ENCODE data around the gene PFN3.

Gene PFN3

GRCh38 chr5:177435847-177436536, 35.5 kb upstream of the PFN3 start:
- H3K4me3 ChIP-seq (ENCODE audit: control insufficient read depth, low read depth, low read length) = no peak overlapping the region
- no peak for DNase-seq (ENCODE audit: low read depth)
- no peak for TF ChIP-seq CTCF (IDR thresholded peaks at IDR 0.05; ENCODE audit: control insufficient read depth, insufficient read depth, low read depth, low read length, missing control alignments)

DNA sequence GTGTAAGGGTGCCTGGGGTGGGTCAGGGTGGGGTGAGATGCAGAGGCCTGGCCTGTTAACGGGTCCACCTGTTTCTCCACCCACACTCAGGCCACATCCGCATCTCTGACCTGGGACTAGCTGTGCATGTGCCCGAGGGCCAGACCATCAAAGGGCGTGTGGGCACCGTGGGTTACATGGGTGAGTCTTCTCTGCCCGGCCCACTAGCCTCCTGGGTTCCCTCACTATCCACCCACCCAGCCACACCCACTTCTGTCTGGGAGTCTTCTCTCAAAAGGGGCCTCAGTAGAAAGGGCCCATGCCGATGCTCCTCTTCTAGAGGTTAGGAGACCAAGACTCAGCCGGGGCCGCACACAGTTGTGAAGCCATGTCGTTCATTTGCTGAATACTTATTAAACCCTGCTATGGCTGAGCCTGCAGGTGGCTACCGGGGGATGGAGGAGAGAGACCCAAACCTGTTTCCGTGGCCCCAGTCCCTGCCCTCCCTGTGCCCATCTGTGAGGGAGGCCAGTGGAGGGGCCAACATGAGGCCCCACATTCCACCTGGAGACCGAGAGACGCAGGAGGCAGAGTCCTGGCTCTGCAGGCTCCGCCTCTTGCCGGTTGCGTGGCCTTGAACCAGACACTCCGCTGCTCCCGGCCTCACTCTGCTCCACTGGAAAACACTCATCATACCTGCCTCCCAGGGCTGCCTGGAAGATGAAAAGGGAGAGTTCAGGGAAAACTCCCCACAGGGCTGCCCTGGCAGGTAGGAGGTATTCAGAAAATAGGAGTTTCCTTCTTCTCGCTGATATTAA, 34.7 kb upstream of the PFN3 start:
- no peak overlapping the region for H3K4me3 ChIP-seq (ENCODE audit: control insufficient read depth, low read depth, low read length)
- no peak for TF ChIP-seq CTCF (IDR thresholded peaks at IDR 0.05; ENCODE audit: control insufficient read depth, insufficient read depth, low read depth, low read length, missing control alignments)

DNA sequence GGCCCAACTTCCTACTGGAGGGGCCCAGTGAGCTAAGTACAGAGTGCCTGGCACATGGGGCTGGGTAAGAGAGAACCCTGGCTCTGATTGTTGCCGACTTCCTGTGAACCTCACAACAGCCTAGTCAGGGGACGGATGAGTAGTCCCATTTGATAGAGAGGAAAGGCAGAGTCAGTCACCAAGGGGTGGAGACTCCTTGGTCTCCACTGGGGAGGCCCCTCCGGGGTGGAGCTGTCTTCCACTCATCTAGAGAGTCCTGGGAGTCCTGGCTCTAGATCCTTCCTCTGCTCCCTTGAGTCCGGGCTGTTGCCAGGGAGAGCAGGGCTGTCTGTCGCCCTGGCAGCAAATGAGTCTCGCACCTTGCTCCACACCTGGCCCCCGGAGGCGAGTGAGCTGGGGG, 34.0 kb upstream of the PFN3 start:
- H3K4me3 ChIP-seq (ENCODE audit: control insufficient read depth, low read depth, low read length) = no peak overlapping the region
- DNase-seq (ENCODE audit: low read depth) = no peak
- no peak for TF ChIP-seq CTCF (IDR thresholded peaks at IDR 0.05; ENCODE audit: control insufficient read depth, insufficient read depth, low read depth, low read length, missing control alignments)

More for the DNA sequence above, 34.7 kb upstream of the PFN3 start:
- DNase-seq (ENCODE audit: low read depth) = no peak

DNA sequence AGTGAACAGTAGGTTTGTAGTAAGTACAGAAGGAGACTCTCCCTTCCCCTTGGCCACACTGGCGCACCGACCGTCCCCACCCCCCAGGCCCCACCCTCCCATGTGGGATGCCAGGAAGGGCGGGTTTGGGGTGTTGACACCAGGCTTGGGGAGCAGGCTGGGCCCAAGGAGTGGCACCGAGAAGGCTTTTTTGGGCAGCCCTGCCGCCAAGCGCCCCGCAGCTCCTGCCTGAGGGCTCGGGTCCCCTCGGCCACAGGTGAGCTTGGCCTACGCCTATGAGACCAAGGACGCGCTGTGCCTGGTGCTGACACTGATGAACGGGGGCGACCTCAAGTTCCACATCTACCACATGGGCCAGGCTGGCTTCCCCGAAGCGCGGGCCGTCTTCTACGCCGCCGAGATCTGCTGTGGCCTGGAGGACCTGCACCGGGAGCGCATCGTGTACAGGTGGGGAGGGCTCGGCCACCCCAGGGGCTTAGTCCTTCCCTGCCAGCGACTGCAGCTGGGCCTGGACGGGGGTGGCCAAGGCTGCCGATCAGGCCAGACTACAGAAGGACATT, 33.3 kb upstream of the PFN3 start:
- DNase-seq (ENCODE audit: low read depth) = no peak

GRCh38 chr5:177432839-177433657, 32.6 kb upstream of the PFN3 start:
- H3K4me3 ChIP-seq (ENCODE audit: control insufficient read depth, low read depth, low read length) = no peak overlapping the region
- no peak for TF ChIP-seq CTCF (IDR thresholded peaks at IDR 0.05; ENCODE audit: control insufficient read depth, insufficient read depth, low read depth, low read length, missing control alignments)
- no peak for DNase-seq (ENCODE audit: low read depth)

More for the DNA sequence above, 33.3 kb upstream of the PFN3 start:
- no peak for TF ChIP-seq CTCF (IDR thresholded peaks at IDR 0.05; ENCODE audit: control insufficient read depth, insufficient read depth, low read depth, low read length, missing control alignments)
- no peak overlapping the region for H3K4me3 ChIP-seq (ENCODE audit: control insufficient read depth, low read depth, low read length)

DNA sequence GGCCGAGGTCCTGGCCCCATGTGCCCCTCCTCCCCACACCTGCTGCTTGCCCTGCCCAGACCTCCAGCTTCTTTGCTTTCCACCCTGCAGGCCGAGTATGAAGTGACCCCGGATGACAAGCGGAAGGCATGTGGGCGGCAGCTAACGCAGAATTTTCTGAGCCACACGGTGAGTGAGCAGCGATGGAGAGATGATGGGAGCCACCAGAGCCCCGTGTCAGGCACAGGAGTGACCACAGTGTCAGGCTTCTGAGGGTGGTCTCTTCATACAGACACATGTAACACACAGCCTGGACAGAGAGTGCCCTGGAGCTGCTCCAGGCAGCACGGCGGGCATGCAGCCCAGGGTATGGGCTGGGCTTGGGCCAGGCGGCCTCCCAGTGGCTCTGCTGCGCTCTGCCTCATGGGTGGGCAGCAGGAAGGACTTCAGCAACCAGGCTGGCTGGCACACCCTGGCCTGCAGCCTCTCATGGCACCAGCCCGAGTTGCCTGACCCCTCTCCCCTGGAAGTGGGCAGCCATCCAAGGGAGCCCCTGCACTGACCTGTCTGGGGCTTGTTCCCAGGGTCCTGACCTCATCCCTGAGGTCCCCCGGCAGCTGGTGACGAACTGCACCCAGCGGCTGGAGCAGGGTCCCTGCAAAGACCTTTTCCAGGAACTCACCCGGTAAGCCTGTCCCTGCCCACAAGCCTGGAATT, 31.8 kb upstream of the PFN3 start:
- no peak overlapping the region for H3K4me3 ChIP-seq (ENCODE audit: control insufficient read depth, low read depth, low read length)
- no peak for DNase-seq (ENCODE audit: low read depth)
- TF ChIP-seq CTCF (IDR thresholded peaks at IDR 0.05; ENCODE audit: control insufficient read depth, insufficient read depth, low read depth, low read length, missing control alignments) = no peak

Measured in AG09309 (cell line).